Measurements from ENCODE around the gene DNAH9. TPM values are rescaled to one million over a fixed set of nuclear protein-coding genes. Genes with fewer than 3 reads are reported as not detected.

The DNAH9 gene
- total RNA-seq, 4 donors from 2014 or later: 0.98 to 1.9 (median 1.5) TPM

- Histone ChIP-seq H3K27ac (no peak overlapping the region), H3K4me3 (no peak overlapping the region), H3K36me3 (no peaks in the 10 kb centered on the region), H3K9me3 (no peaks in the 10 kb centered on the region), H3K27me3 (no peaks in the 10 kb centered on the region), H3K4me1 (peaks cover 0 to 12% (median 0%) of the 10 kb centered on the region in 4 donors)
- DNase-seq (ENCODE audit: low spot score in 2 of 2): no peak
- WGBS, 2 donors: 88 to 90% methylated on average over 2 of the region's 2 CpGs
- TF ChIP-seq POLR2A (IDR thresholded peaks at IDR 0.05) (no peak), CTCF (IDR thresholded peaks at IDR 0.05) (no peak), EP300 (IDR thresholded peaks at IDR 0.05) (no peak)
These were observed 218.1 kb downstream of the DNAH9 start for GRCh38 chr17:11816409-11816808.

- H3K4me1 ChIP-seq: no peaks in the 10 kb centered on the region
- H3K36me3 ChIP-seq: no peaks in the 10 kb centered on the region
- H3K27ac ChIP-seq: no peak overlapping the region
- H3K4me3 ChIP-seq: no peak overlapping the region
- H3K9me3 ChIP-seq: no peaks in the 10 kb centered on the region
- 77 to 83% methylated on average over 5 of the region's 5 CpGs for WGBS, 2 donors
- no peaks in the 10 kb centered on the region for H3K27me3 ChIP-seq
- DNase-seq (ENCODE audit: low spot score in 2 of 2): no peak
- TF ChIP-seq CTCF (IDR thresholded peaks at IDR 0.05) (no peak), EP300 (IDR thresholded peaks at IDR 0.05) (no peak), POLR2A (IDR thresholded peaks at IDR 0.05) (no peak)
These were observed 225.6 kb downstream of the DNAH9 start for GRCh38 chr17:11823862-11824261.

DNA sequence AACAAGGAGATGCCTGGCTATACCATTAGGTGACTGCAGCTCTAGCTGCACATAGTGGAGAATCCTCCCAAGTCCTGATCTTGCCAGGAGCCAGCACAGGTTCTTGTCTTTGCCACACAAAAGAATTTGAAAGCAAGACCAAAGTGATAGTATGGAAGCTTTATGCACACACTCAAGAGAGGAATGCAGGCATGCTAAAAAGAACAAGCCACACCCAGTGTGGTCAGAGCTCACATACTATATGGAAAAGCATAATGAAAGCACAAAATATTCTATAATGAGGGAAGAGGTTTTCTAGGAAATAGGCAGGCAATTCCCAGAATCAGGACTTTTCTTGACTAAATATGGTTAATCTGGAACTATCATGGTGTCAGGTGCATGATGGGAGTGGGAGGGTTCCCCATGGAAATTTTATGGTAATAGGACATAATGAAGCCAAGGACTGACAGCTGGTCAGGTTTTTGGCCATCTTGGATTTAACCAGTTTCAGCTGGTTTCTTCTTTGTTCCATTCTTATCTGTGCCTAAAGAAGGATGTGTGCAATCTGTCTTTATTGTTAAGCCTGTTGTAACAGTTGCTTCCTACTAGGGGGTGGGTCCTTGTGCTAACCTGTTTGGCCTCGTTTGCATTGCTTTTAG is 227.4 kb downstream of the DNAH9 start:
- no peaks in the 10 kb centered on the region for H3K27me3 ChIP-seq
- H3K27ac ChIP-seq: no peak overlapping the region
- 32 to 36% methylated on average over 1 of the region's 1 CpG for WGBS, 2 donors
- no peaks in the 10 kb centered on the region for H3K4me1 ChIP-seq
- H3K9me3 ChIP-seq: no peaks in the 10 kb centered on the region
- TF ChIP-seq CTCF (IDR thresholded peaks at IDR 0.05) (no peak), EP300 (IDR thresholded peaks at IDR 0.05) (no peak), POLR2A (IDR thresholded peaks at IDR 0.05) (no peak)
- no peaks in the 10 kb centered on the region for H3K36me3 ChIP-seq
- H3K4me3 ChIP-seq: no peak overlapping the region
- DNase-seq (ENCODE audit: low spot score in 2 of 2): no peak

GRCh38 chr17:11832401-11833137 is 234.3 kb downstream of the DNAH9 start:
- no peaks in the 10 kb centered on the region for H3K9me3 ChIP-seq
- no peak for DNase-seq (ENCODE audit: low spot score in 2 of 2)
- no peak for TF ChIP-seq POLR2A (IDR thresholded peaks at IDR 0.05)
- no peak for TF ChIP-seq CTCF (IDR thresholded peaks at IDR 0.05)
- no peak for TF ChIP-seq EP300 (IDR thresholded peaks at IDR 0.05)
- no peak overlapping the region for H3K4me3 ChIP-seq
- H3K27me3 ChIP-seq: no peaks in the 10 kb centered on the region
- 30 to 36% methylated on average over 10 of the region's 10 CpGs for WGBS, 2 donors
- no peaks in the 10 kb centered on the region for H3K36me3 ChIP-seq
- H3K27ac ChIP-seq: no peak overlapping the region
- peaks cover 0 to 11% (median 0%) of the 10 kb centered on the region in 4 donors for H3K4me1 ChIP-seq

GRCh38 chr17:11836508-11836907 is 238.2 kb downstream of the DNAH9 start:
- WGBS, 2 donors: 84 to 87% methylated on average over 5 of the region's 5 CpGs
- Histone ChIP-seq H3K4me3 (no peak overlapping the region), H3K27me3 (no peaks in the 10 kb centered on the region), H3K9me3 (no peaks in the 10 kb centered on the region), H3K36me3 (no peaks in the 10 kb centered on the region), H3K27ac (no peak overlapping the region), H3K4me1 (peaks cover 0 to 11% (median 0%) of the 10 kb centered on the region in 4 donors)
- DNase-seq (ENCODE audit: low spot score in 2 of 2): no peak
- TF ChIP-seq POLR2A (IDR thresholded peaks at IDR 0.05): no peak
- no peak for TF ChIP-seq CTCF (IDR thresholded peaks at IDR 0.05)
- no peak for TF ChIP-seq EP300 (IDR thresholded peaks at IDR 0.05)
